C4-2B (cell line): ENCODE data around the gene HDAC4.

ENCODE experiments used
- H3K27ac ChIP-seq: fragments of 450-650 bp; 2 replicates; pipeline ENCODE4 v1.5.1; 2017
- ZFX ChIP-seq: fragments of 450-650 bp; IDR thresholded peaks from 2 replicates; pipeline ENCODE4 v1.6.1; 2017
- TF ChIP-seq, protein P1 (sequence below): fragments of 450-650 bp; conservative IDR thresholded peaks from 2 replicates; pipeline ENCODE4 v1.5.1; 2017; ENCODE audit warnings: mild to moderate bottlenecking

HDAC4 gene

DNA sequence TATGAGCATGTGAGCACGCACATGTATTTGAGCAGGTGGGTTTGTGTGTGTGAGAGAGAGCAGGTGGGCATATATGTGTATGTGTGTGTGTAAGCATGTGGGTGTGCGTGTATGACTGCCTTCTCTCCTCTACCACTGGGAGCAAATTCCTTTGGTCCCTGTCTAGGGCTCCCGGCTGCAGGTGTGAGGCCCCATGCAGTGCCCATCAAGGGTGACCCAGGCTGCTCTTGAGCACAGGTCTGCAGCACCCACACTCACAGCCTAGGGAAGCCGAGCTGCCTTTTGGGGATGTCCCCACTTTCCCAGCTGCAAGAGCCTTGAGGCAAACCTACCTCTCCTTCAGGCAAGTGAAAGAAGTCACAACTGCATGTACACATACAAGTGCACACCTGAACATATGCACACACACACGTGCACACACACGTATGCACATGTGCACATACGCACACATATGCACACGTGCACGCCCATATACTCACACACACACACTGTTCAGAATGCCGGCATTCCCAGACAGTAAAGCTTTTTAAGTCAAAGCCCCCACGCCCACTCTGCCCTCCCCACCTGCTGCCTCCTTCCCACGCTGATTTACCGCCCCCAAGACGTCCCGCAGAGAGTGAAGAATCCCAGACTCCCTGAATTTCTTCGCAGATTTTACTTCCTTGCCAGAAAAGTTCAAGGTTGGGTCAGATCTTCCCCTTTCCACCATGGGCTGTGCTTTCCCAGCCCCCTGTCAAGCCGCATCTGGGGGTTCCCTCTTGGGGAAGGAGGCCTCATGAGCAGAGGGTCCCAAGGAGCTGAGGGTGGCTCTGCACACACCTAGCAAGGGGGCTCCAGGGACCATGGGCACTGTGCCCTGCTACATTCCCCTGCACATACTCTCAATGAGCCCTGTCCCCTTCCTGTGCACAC lies 382.3 kb downstream of the HDAC4 start:
- H3K27ac ChIP-seq: no peak overlapping the region
- TF ChIP-seq ZFX: no peak
- TF ChIP-seq, protein P1, sequence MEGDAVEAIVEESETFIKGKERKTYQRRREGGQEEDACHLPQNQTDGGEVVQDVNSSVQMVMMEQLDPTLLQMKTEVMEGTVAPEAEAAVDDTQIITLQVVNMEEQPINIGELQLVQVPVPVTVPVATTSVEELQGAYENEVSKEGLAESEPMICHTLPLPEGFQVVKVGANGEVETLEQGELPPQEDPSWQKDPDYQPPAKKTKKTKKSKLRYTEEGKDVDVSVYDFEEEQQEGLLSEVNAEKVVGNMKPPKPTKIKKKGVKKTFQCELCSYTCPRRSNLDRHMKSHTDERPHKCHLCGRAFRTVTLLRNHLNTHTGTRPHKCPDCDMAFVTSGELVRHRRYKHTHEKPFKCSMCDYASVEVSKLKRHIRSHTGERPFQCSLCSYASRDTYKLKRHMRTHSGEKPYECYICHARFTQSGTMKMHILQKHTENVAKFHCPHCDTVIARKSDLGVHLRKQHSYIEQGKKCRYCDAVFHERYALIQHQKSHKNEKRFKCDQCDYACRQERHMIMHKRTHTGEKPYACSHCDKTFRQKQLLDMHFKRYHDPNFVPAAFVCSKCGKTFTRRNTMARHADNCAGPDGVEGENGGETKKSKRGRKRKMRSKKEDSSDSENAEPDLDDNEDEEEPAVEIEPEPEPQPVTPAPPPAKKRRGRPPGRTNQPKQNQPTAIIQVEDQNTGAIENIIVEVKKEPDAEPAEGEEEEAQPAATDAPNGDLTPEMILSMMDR: no peak

DNA sequence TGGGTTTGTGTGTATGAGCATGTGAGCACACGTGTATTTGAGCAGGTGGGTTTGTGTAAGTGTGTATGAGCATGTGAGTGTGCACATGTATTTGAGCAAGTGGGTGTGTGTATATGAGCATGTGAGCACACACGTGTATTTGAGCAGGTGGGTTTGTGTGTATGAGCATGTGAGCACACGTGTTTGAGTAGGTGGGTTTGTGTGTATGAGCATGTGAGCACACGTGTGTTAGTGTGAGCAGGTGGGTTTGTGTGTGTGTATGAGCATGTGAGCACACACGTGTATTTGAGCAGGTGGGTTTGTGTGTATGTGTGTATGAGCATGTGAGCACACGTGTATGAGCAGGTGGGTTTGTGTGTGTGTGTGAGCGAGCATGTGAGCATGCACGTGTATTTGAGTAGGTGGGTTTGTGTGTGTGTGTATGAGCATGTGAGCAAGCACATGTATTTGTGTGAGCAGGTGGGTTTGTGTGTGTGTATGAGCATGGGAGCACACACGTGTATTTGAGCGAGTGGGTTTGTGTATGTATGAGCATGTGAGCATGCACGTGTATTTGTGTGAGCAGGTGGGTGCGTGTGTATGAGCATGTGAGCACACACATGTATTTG lies 383.2 kb downstream of the HDAC4 start:
- H3K27ac ChIP-seq: no peak overlapping the region
- no peak for TF ChIP-seq ZFX
- TF ChIP-seq, protein P1: no peak

DNA sequence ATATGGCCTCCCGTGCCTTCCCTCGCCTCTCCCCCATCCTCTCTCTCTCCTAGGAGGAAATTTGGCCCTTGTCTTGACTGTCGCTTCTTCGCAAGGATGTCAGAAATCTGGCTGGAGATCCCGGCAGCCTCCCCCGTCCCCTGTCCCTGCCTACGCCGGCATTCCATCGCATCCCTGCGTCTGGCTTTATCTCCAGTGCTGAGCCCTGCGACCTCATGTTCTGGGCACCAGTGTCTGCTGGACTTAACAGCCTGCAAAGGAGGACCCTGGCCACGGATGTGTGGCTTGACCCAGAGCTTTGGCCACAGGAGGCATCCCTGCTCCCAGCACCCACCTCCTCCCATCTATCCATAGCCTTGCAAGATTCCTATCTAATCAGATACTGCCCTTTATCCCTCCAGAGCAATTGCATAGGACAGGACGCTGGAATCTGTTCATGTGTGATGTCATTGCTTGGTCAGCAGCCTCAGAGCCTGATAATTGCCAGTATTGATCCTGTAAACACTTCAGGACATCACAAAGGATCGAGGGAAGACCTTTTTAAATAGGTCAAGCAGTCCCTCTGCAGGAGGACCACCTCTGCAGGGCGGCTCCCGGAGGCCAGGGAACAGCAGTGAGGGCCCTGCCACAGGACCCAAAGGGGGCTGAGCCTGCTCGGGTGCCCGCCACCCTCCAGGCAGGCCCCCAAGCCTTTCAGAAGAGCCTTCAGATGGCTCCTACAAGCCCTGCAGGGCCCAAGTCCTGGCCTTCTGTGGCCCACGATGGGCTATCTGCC lies 384.7 kb downstream of the HDAC4 start:
- no peak overlapping the region for H3K27ac ChIP-seq
- TF ChIP-seq, protein P1: no peak
- no peak for TF ChIP-seq ZFX

DNA sequence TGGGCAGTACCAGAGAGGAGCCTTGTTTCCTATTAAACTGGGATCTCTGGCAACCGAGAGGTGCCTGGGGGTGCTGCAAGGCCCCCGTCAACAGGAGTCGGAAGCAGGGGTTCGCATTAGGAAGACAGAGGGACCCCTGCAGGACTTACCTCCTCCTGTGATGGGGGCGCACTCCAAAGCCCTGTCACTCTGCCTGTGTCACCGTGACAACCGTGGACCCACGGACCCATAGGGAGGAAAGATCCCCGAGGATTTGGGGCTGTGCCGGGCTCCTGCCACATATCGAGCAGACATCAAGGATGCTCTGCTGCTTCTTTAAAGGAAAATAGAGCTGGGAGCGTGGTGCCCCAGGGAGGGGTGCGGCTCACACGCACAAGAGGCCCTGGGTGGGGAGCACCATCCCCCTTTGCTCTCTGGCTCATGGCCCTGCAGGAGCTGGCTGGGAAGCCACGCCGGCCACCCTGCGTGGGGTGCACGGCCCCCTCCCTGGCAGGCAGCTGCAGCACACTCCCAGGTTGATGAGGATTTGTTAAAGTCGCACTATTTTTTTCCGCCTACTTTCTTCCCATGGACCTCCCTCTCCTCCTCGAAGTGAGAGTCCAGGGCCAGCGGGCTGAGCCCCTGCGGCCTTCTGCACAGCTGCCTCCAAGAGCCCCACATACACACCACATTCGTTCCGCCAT lies 385.5 kb downstream of the HDAC4 start:
- H3K27ac ChIP-seq: no peak overlapping the region
- TF ChIP-seq, protein P1: no peak
- no peak for TF ChIP-seq ZFX

DNA sequence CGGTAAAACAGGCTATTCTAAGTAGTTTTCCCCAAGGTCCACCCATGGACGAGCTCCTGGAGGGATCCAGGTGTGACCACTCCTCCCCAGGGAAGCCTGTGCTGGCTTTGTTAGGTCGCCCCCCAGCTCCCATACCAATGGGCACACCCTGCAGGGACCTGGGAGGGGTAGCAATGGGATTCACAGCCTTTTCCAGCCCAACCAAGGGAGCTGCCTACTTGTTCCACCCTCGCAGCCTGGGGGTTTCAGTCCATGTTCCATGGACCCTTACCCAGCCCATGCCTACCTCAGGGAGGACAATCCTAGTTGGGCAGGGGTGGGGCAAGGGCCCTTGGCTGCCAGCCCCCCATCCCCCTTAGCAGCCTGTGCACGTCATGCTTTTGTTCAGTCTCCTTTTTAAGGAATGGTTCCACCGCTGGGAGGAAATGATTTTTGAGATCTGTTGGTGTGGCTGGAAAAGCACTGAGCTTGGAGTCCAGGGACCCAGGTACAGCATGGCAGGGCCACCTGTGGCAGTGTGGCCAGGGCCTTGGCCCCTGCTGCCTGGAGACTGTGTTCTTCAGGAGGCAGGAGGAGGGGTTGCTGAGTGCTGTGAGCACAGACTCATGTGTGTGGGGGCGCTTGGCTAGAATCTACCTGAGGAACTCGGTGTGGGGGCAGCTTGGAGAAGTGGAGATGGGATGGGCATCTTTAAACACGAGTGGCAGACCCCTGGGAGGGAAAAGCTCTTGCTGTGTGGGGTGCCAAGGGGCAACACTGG lies 386.2 kb downstream of the HDAC4 start:
- no peak overlapping the region for H3K27ac ChIP-seq
- TF ChIP-seq ZFX: no peak
- TF ChIP-seq, protein P1: no peak

DNA sequence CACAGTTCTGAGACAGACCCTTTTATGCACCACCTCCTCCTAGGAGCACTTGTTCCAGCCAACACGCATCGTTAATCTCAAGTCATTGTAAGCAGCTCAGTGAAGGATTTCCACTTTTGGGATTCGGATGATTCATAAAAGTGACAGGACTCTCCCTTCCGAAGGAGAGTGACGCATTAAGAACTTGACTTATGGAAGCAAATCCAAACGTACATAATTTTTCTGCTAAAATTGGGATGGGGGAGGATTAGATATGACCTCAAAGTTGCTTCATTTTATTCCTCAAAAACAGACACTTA lies 387.2 kb downstream of the HDAC4 start:
- TF ChIP-seq, protein P1: no peak
- no peak for TF ChIP-seq ZFX
- no peak overlapping the region for H3K27ac ChIP-seq
